SK-N-SH (cell line): ENCODE results near the gene RPL19. TPM values are rescaled to one million over a fixed set of nuclear protein-coding genes. Genes with fewer than 3 reads are reported as not detected.

Source experiments
- CTCF ChIA-PET: fragments of 300-600, 350-600 bp; formaldehyde crosslinking; extraction: SDS; loops from one replicate; lab custom pipeline; 2021; lab: Yijun Ruan, JAX
- POLR2A ChIA-PET: fragments of 350-600 bp; sonication (Branson Sonifier 250); formaldehyde crosslinking; extraction: SDS; loops from one replicate; lab custom pipeline; 2020; ENCODE audit warnings: antibody characterized with exemption, inconsistent platforms; lab: Yijun Ruan, JAX
- DNase-seq: peaks from one replicate; pipeline ENCODE4 v3.0.0; 2012
- H2AFZ ChIP-seq: fragments of 200-600 bp; sonication (generic); 2 replicates; pipeline ENCODE4 v1.8.1; 2016; ENCODE audit warnings: antibody characterized with exemption, mild to moderate bottlenecking, low read depth
- H3F3A ChIP-seq: fragments of 200-600 bp; sonication (generic); replicated peaks from 2 replicates; pipeline ENCODE3; 2016; ENCODE audit warnings: antibody characterized with exemption, mild to moderate bottlenecking; ENCODE audit not compliant: insufficient read depth
- H3K27ac ChIP-seq, 2 experiments: fragments of 200-500 bp in 1 of 2; fragments of 200-600 bp in 1 of 2; sonication (Bioruptor generic) in 1 of 2; sonication (generic), shearing (Covaris generic) in 1 of 2; 2 replicates each; pipeline versions ENCODE4 v1.5.1 to v1.6.1; 2014 to 2016; ENCODE audit warnings: low read depth in 2 of 2, inconsistent platforms in 1 of 2, low read length in 1 of 2, mild to moderate bottlenecking in 1 of 2, mixed read lengths in 1 of 2
- H3K27me3 ChIP-seq: fragments of 200-600 bp; sonication (generic), shearing (Covaris generic); 2 replicates; pipeline ENCODE4 v1.6.1; 2016; ENCODE audit warnings: mixed run types; ENCODE audit not compliant: insufficient read depth
- H3K36me3 ChIP-seq, 2 experiments: fragments of 200-500 bp in 1 of 2; fragments of 200-600 bp in 1 of 2; sonication (Bioruptor generic) in 1 of 2; sonication (generic) in 1 of 2; replicated peaks in 1 of 2; 2 replicates each; pipeline versions ENCODE3 to v1.5.1; 2014 to 2016; ENCODE audit warnings: low read length in 1 of 2, mild to moderate bottlenecking in 1 of 2; ENCODE audit not compliant: insufficient read depth in 2 of 2, control insufficient read depth in 1 of 2
- H3K4me1 ChIP-seq, 2 experiments: fragments of 200-500 bp in 1 of 2; fragments of 200-600 bp in 1 of 2; sonication (Bioruptor generic) in 1 of 2; sonication (generic), shearing (Covaris generic) in 1 of 2; 2 replicates each; pipeline versions ENCODE4 v1.5.1 to v1.6.1; 2014 to 2016; ENCODE audit warnings: low read depth in 1 of 2, low read length in 1 of 2, mixed run types in 1 of 2; ENCODE audit not compliant: insufficient read depth in 2 of 2, control insufficient read depth in 1 of 2
- H3K4me2 ChIP-seq: fragments of 200-600 bp; sonication (generic), shearing (Covaris generic); 2 replicates; pipeline ENCODE4 v1.6.1; 2017; ENCODE audit warnings: mixed run types
- H3K4me3 ChIP-seq, 2 experiments: fragments of 200-500 bp in 1 of 2; fragments of 200-600 bp in 1 of 2; sonication (Bioruptor generic) in 1 of 2; sonication (generic), shearing (Covaris generic) in 1 of 2; 2 replicates each; pipeline versions ENCODE4 v1.5.1 to v1.8.1; 2014 to 2016; ENCODE audit warnings: low read depth in 2 of 2, inconsistent platforms in 1 of 2, low read length in 1 of 2, mild to moderate bottlenecking in 1 of 2, mixed read lengths in 1 of 2, moderate library complexity in 1 of 2
- H3K79me2 ChIP-seq: fragments of 200-600 bp; sonication (generic); 2 replicates; pipeline ENCODE4 v1.8.1; 2017; ENCODE audit warnings: mild to moderate bottlenecking; ENCODE audit not compliant: insufficient read depth
- H3K9ac ChIP-seq: fragments of 200-600 bp; sonication (generic); 2 replicates; pipeline ENCODE4 v1.6.1; 2017; ENCODE audit warnings: mixed run types
- H3K9me2 ChIP-seq: fragments of 200-600 bp; sonication (generic); 2 replicates; pipeline ENCODE4 v1.6.1; 2017; ENCODE audit warnings: mixed run types
- H3K9me3 ChIP-seq: fragments of 200-600 bp; sonication (generic); 2 replicates; pipeline ENCODE4 v1.6.1; 2017; ENCODE audit warnings: mixed run types, mild to moderate bottlenecking, moderate library complexity
- H4K20me1 ChIP-seq: fragments of 200-600 bp; sonication (generic); 2 replicates; pipeline ENCODE4 v1.6.1; 2017; ENCODE audit warnings: mild to moderate bottlenecking, mixed run types; ENCODE audit not compliant: insufficient read depth
- FOXJ3 ChIP-seq: sonication (generic); formaldehyde crosslinking; IDR thresholded peaks from 2 replicates; pipeline ENCODE4 v1.5.1; 2020; ENCODE audit warnings: mild to moderate bottlenecking, missing genetic modification reagents
- GATA2 ChIP-seq: sonication (generic); formaldehyde crosslinking; IDR thresholded peaks from 2 replicates; pipeline ENCODE4 v1.5.0; 2020; ENCODE audit warnings: mild to moderate bottlenecking, missing genetic modification reagents
- MEF2A ChIP-seq: IDR thresholded peaks from 2 replicates; pipeline ENCODE4 v1.4.0; 2012; ENCODE audit warnings: low read depth, borderline replicate concordance
- NFIC ChIP-seq: IDR thresholded peaks from 2 replicates; pipeline ENCODE4 v1.4.0; 2012; ENCODE audit warnings: borderline replicate concordance
- RXRA ChIP-seq: IDR thresholded peaks from 2 replicates; pipeline ENCODE4 v1.4.0; 2012; ENCODE audit warnings: low read depth, mild to moderate bottlenecking, borderline replicate concordance
- SIN3A ChIP-seq: IDR thresholded peaks from 2 replicates; pipeline ENCODE4 v1.6.1; 2012; ENCODE audit warnings: low read depth, mild to moderate bottlenecking, low read length, moderate library complexity, borderline replicate concordance
- TEAD4 ChIP-seq: IDR thresholded peaks from 2 replicates; pipeline ENCODE4 v1.4.0; 2012; ENCODE audit warnings: mild to moderate bottlenecking, borderline replicate concordance; ENCODE audit not compliant: insufficient read depth
- WGBS: methylation state at CpG from one replicate; pipeline ENCODE4 v1.1.6; 2017; ENCODE audit warnings: low lambda C conversion rate; 5-methylcytosine and 5-hydroxymethylcytosine counted together
- polyA plus RNA-seq, 3 experiments: library from polyadenylated mRNA; depleted of rRNA; stranded (reverse); fragments of >200 nt; gene quantifications; 2 replicates each; pipeline ENCODE4 v1.2.3, GENCODE V29; 2012
- TF ChIP-seq, protein P1 (sequence below): IDR thresholded peaks from 2 replicates; pipeline ENCODE4 v1.4.0; 2012; ENCODE audit warnings: low read depth

The RPL19 gene
- polyA plus RNA-seq, 1 of the 3 experiments (the other 2 are of a cell fraction): 3,473 TPM

DNA sequence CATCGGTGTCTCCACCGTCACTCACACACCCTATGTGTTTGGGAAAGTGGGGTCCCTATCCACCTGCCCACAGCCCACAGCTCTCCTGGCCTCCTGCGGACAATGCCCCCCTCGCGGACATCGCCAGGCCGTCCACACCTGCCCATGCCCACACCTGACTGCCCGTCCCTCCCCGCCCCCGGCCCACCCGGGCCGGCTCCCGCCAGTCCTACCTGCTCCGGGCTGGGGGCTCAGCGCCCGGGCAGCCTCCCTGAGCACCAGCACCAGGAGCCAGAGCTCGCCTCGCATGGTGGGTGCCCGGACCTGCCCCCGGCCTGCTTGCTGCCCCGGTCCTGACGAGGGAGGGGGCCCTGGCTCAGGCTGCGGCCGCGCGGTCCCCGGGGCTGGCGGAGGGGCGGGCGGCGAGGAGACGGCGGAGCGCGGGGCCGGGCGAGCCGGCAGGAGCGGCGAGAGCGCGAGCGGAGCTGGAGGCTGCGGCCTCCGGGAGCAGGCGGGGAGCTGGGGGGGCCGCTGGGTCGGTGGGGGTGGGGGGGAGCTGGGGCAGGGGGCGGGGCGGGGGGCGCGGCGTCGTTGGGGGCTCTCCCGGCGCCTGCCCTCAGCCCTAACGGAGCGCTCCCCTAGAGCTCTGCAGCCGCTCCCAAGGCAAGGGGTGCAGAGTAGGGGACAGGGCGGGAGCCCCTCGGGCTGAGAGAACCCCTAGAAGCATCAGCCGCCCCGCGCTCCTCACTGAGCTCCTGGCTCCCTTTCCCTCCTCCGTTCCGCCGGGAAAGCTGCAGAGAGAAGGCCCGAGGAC is 48.7 kb upstream of the RPL19 start, which contains the start of gene PLXDC1:
PLXDC1 (minus strand) TSS at position 488 of the 793 bp plus-strand sequence; CDS start at position 288, 200 bp downstream.
- Histone ChIP-seq H3K9ac (no peak within 1 kb of the TSS), H3K9me2 (no peaks in the 10 kb centered on the region), H3K27me3 (peaks cover 13% of the 10 kb centered on the region; the same call in 1 of the 2 replicates), H3K36me3 (no peaks in the 10 kb centered on the region), H4K20me1 (no peaks in the 10 kb centered on the region), H3F3A (peaks cover 12% of the 10 kb centered on the region), H3K27ac (no peak within 1 kb of the TSS), H3K79me2 (no peaks in the 10 kb centered on the region), H3K4me2 (peak within 1 kb of the TSS; percentile 88), H2AFZ (peak within 1 kb of the TSS; percentile 95), H3K4me1 (peaks cover 0 to 18% of the 10 kb centered on the region in 2 experiments; a peak in 1 of 4 replicates), H3K9me3 (no peaks in the 10 kb centered on the region), H3K4me3 (peak within 1 kb of the TSS; percentile 83 to 89; a peak in 3 of 4 replicates)
- WGBS: 32% methylated on average over 20 of the region's 68 CpGs
- CTCF ChIA-PET: interaction anchor here (0.9 to 6.2 kb wide), 15 partner anchors 20 to 168 kb away, joined by 3 to 174 read pairs (median 5); no protein-coding TSS in a partner anchor
- DNase-seq: peak; percentile 79
- POLR2A ChIA-PET: no interaction called here
- TF ChIP-seq MEF2A (no peak), FOXJ3 (CRISPR knock-in tag) (no peak), GATA2 (CRISPR knock-in tag) (no peak), NFIC (no peak)
- TF ChIP-seq, protein P1, sequence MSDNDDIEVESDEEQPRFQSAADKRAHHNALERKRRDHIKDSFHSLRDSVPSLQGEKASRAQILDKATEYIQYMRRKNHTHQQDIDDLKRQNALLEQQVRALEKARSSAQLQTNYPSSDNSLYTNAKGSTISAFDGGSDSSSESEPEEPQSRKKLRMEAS: no peak

DNA sequence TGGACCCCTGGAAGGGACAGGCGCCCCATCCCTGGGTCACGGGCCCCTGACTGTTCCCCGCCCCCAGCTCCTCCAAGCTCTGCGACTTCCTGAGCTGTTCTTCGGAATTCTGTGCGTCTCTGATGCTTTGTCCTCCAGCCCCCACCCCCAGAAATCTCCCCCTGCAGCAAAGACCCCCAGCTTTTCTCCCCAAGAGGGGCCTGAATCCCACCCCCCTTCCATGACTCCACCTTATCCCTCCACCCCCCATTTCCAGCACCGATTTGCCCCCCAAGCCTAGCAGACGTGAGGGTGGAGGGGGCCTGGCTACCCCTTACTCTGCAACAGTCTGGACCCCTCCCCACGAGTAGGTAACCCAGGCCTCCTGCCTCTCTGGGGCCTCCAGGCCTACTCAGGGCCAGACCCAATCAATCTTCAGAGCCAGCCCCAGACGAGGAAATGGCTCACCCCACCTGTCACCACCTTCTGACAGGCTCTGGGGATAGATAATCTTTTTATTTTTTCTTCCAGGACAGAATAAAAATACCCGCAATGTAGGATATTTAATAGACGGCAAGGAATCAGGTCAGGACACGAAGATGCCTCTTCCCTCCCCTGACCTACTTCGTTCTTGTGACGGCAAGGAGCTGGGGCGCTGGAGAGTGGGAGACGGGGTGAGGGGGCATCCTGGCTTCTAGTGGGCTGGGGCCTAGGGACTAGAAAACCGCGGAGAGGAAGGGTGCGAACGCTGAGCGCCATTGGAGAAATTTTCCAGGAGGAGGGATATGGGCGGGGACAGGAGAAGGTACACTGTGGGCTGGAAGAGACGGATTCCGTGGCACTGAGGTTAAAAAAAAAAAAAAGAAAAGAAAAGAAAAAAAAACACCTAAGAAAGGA is 47.9 kb upstream of the RPL19 start:
- Histone ChIP-seq H3K36me3 (no peaks in the 10 kb centered on the region), H3K9me3 (no peaks in the 10 kb centered on the region), H3K4me2 (peak overlapping the region; percentile 88), H2AFZ (peak overlapping the region; percentile 95), H3K27ac (no peak overlapping the region), H3F3A (peaks cover 12% of the 10 kb centered on the region), H4K20me1 (no peaks in the 10 kb centered on the region), H3K4me1 (peaks cover 0 to 20% of the 10 kb centered on the region in 2 experiments; a peak in 1 of 4 replicates)
- ChIA-PET CTCF (interaction anchor here (0.6 to 6.2 kb wide), 54 partner anchors 9 to 400 kb away, joined by 3 to 174 read pairs (median 5); partner anchors contain the start of genes ARL5C, LASP1, LASP1NB and PIP4K2B), POLR2A (interaction anchor here (0.7 to 1.6 kb wide), 3 partner anchors 44 to 227 kb away, joined by 3 to 6 read pairs (median 4); partner anchors contain the start of gene LASP1NB)
- WGBS: 45% methylated on average over 23 of the region's 25 CpGs
- peak; percentile 52 for DNase-seq
- TF ChIP-seq SIN3A: no peak
- no peak for TF ChIP-seq TEAD4
- no peak for TF ChIP-seq RXRA
- TF ChIP-seq, all 33 proteins: peak for 0
- Histone ChIP-seq H3K4me3 (peak overlapping the region; percentile 83 to 89), H3K27me3 (peaks cover 13% of the 10 kb centered on the region; the same call in 1 of the 2 replicates), H3K9ac (no peak overlapping the region), H3K79me2 (no peaks in the 10 kb centered on the region), H3K9me2 (no peaks in the 10 kb centered on the region)
